SH-SY5Y (cell line): ENCODE data around the gene TMEM50B.

Source experiments
- GATA2 ChIP-seq: IDR thresholded peaks from 2 replicates; pipeline ENCODE4 v1.6.1; 2011; ENCODE audit warnings: mild to moderate bottlenecking, low read depth, low read length
- GATA3 ChIP-seq: IDR thresholded peaks from 2 replicates; pipeline ENCODE4 v1.6.1; 2011; ENCODE audit warnings: low read depth, mild to moderate bottlenecking, low read length, moderate library complexity

DNA sequence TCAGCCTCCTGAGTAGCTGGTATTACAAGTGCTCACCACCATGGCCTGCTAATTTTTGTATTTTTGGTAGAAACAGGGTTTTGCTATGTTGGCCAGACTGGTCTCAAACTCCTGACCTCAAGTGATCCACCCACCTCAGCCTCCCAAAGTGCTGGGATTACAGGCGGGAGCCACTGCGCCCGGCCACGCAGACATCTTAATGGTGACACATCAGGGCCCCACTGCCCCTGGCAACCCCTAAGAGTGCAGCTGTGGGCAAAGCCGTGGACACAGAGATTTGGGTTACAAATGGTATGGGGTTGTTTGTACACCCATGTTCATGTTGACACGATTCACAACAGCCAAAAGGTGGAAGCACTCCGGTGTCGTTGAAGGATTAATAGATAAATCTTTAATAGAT lies 46.8 kb downstream of the TMEM50B start:
- TF ChIP-seq GATA2, result no peak
- TF ChIP-seq GATA3, result no peak
